H7 (cell line): ENCODE measurements around the gene MYRIP. TPM values are rescaled to one million over a fixed set of nuclear protein-coding genes. Genes with fewer than 3 reads are reported as not detected.

Experiments
- DNase-seq: peaks from one replicate; pipeline ENCODE4 v3.0.0; 2012
- H3K27me3 ChIP-seq: 2 replicates; pipeline ENCODE4 v1.6.0; 2011; ENCODE audit warnings: mild to moderate bottlenecking, low read length; ENCODE audit not compliant: control insufficient read depth, insufficient read depth
- H3K36me3 ChIP-seq: replicated peaks from 2 replicates; pipeline ENCODE4 v1.5.1; 2011; ENCODE audit warnings: low read length; ENCODE audit not compliant: control insufficient read depth, insufficient read depth
- H3K4me3 ChIP-seq: 2 replicates; pipeline ENCODE4 v1.5.1; 2011; ENCODE audit warnings: low read depth, mild to moderate bottlenecking, control low read depth, low read length, moderate library complexity; ENCODE audit not compliant: insufficient read depth
- total RNA-seq: library from RNA; depleted of rRNA; stranded (reverse); fragments of >200 nt; shearing (Covaris generic); gene quantifications from 2 replicates; pipeline ENCODE4 v1.2.3, GENCODE V29; 2014

The MYRIP gene
- total RNA-seq, 1 experiment from 2014 or later, result 7.8 TPM

DNA sequence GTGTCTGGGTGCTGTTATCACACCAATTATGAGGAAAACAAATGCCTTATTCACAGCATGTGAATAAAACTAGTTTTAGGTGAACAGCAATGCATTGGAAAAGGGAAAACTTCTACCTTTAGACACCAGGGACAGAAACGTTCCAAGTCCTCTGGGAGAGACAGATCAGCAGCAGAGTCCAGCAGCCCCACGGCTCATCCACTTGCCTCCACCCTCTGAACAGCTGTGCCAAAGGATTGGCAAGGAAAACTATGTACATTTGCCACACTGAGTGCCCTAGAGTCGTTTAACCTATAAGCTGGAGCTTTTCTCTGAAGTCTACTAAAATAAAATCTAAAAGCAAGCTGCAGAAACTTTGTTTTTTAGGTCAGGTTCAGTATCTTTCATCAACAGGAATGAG is 392.4 kb downstream of the MYRIP start:
- Histone ChIP-seq H3K4me3 (no peak overlapping the region), H3K27me3 (no peaks in the 10 kb centered on the region), H3K36me3 (no peaks in the 10 kb centered on the region)
- DNase-seq, result no peak

- Histone ChIP-seq H3K4me3 (no peak overlapping the region), H3K36me3 (no peaks in the 10 kb centered on the region), H3K27me3 (no peaks in the 10 kb centered on the region)
- no peak for DNase-seq
These were observed 397.1 kb downstream of the MYRIP start for GRCh38 chr3:40206522-40206921.

GRCh38 chr3:40207796-40208195 is 398.4 kb downstream of the MYRIP start:
- no peak overlapping the region for H3K4me3 ChIP-seq
- H3K36me3 ChIP-seq, result no peaks in the 10 kb centered on the region
- no peak for DNase-seq
- no peaks in the 10 kb centered on the region for H3K27me3 ChIP-seq

GRCh38 chr3:40208251-40208650 is 398.8 kb downstream of the MYRIP start:
- Histone ChIP-seq H3K27me3 (no peaks in the 10 kb centered on the region), H3K4me3 (no peak overlapping the region), H3K36me3 (no peaks in the 10 kb centered on the region)
- no peak for DNase-seq

GRCh38 chr3:40211579-40211978 is 402.2 kb downstream of the MYRIP start:
- Histone ChIP-seq H3K27me3 (no peaks in the 10 kb centered on the region), H3K4me3 (no peak overlapping the region), H3K36me3 (no peaks in the 10 kb centered on the region)
- DNase-seq, result no peak

- no peak overlapping the region for H3K4me3 ChIP-seq
- no peaks in the 10 kb centered on the region for H3K36me3 ChIP-seq
- no peak for DNase-seq
- H3K27me3 ChIP-seq, result no peaks in the 10 kb centered on the region
These were observed 404.1 kb downstream of the MYRIP start for GRCh38 chr3:40213556-40213955.

- DNase-seq, result no peak
- Histone ChIP-seq H3K36me3 (no peaks in the 10 kb centered on the region), H3K27me3 (no peaks in the 10 kb centered on the region), H3K4me3 (no peak overlapping the region)
These were observed 405.6 kb downstream of the MYRIP start for GRCh38 chr3:40215015-40215414.

DNA sequence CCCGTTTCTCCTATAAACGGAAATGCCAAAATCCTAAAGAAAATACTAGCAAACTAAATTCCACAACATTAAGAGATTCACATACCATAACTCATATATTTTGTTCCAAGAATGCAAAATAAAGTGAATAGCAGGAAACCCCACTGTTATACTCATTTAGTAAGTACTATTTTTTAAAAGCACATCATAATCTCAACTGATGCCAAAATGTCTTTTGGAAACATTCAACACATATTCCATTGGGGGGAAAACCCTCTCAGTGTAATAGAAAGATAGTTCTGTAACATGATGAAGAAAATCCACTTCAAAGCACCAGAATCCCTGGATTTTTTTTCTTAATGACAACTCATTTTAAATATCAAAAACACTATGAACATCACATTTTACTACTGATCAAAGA is 407.1 kb downstream of the MYRIP start:
- H3K27me3 ChIP-seq, result no peaks in the 10 kb centered on the region
- H3K36me3 ChIP-seq, result no peaks in the 10 kb centered on the region
- DNase-seq, result no peak
- H3K4me3 ChIP-seq, result no peak overlapping the region

GRCh38 chr3:40223856-40224255 is 414.4 kb downstream of the MYRIP start:
- Histone ChIP-seq H3K27me3 (no peaks in the 10 kb centered on the region), H3K36me3 (no peaks in the 10 kb centered on the region), H3K4me3 (no peak overlapping the region)
- DNase-seq, result no peak

- H3K4me3 ChIP-seq, result no peak overlapping the region
- no peaks in the 10 kb centered on the region for H3K27me3 ChIP-seq
- H3K36me3 ChIP-seq, result no peaks in the 10 kb centered on the region
- no peak for DNase-seq
These were observed 415.5 kb downstream of the MYRIP start for GRCh38 chr3:40224796-40225515.

DNA sequence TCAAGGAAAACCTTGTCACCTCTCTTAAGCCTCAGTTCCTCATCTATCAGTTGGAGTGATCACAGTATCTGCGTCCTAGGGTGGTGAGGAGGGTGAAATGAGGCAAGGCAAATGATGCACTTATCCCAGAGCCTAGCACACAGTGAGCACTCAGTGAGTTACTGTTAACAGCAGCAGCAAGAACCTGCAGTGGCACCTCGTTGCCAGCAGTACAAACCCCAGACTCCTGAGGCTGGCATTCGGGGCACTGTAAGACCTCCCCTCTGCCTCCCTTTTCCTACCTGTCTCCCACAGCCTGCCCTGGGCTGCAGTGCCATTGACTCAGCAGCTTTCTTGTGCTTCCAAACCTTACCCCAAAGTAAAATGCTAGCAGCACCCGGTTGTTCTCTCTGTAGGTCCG is 417.2 kb downstream of the MYRIP start:
- Histone ChIP-seq H3K36me3 (no peaks in the 10 kb centered on the region), H3K4me3 (no peak overlapping the region), H3K27me3 (no peaks in the 10 kb centered on the region)
- DNase-seq, result no peak

DNA sequence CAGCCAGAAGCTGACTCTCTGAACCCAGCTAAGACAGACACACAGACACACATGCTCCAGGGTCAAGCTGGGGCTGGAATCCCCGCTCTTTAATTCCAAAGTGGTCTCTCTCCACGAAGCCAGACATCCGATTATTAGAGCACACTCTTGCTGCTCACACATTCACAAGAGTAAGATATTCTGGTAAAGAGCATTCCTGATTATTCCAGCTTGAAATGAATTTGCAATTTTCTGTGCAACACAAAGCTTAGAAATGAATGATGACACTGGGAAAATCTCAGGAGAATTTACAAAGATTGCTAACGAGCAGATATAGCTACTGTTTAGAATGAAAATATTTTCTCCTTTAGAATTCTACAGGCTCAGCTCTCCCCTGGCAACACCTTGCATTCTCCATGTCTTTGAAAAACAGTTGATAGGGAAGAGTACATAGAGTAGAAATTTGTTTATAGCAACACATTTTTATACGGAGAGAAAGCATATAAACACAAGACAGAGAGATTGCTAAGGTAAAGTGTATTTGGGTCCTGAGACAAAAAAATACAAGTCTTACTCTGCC is 419.5 kb downstream of the MYRIP start:
- Histone ChIP-seq H3K27me3 (no peaks in the 10 kb centered on the region), H3K4me3 (no peak overlapping the region)
- DNase-seq, result no peak

GRCh38 chr3:40229386-40229785 is 420.0 kb downstream of the MYRIP start:
- Histone ChIP-seq H3K36me3 (no peaks in the 10 kb centered on the region), H3K27me3 (no peaks in the 10 kb centered on the region), H3K4me3 (no peak overlapping the region)
- no peak for DNase-seq

More for the DNA sequence above, 419.5 kb downstream of the MYRIP start:
- H3K36me3 ChIP-seq, result no peaks in the 10 kb centered on the region

- DNase-seq, result no peak
- no peak overlapping the region for H3K4me3 ChIP-seq
- no peaks in the 10 kb centered on the region for H3K27me3 ChIP-seq
- no peaks in the 10 kb centered on the region for H3K36me3 ChIP-seq
These were observed 420.6 kb downstream of the MYRIP start for GRCh38 chr3:40229963-40230362.

DNA sequence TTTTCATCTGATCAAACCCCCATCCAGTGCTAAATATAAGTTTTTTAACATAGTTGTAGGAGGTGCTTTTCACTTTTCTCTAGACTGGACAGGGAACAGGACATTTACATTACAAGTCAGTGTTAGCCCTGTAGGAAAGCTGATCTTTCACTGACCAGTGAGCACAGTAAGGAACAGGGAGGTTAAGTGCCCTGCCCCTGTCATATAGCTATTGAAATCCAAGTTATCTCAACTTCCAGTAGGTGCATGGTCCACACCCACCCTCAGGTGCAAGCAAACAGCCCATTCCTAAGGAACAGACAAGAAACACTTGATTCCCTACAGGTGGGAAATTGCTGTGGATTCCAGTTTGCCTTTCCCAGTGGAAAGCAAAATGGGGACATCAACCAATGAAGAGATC is 421.0 kb downstream of the MYRIP start:
- Histone ChIP-seq H3K36me3 (no peaks in the 10 kb centered on the region), H3K4me3 (no peak overlapping the region), H3K27me3 (no peaks in the 10 kb centered on the region)
- DNase-seq, result no peak
